Esophagus squamous epithelium (tissue), 4 donors: ENCODE data around the gene TBX6.

Experiments used
- CTCF ChIP-seq, 6 experiments: fragments of 450-650 bp in 4 of 6; fragments of 200-600 bp in 2 of 6; sonication (generic) in 2 of 6; IDR thresholded peaks; one replicate each; pipeline ENCODE4 v1.5.1; 2016 to 2019; ENCODE audit warnings: antibody characterized with exemption in 6 of 6, mild to moderate bottlenecking in 4 of 6, moderate library complexity in 4 of 6
- POLR2A ChIP-seq, 4 donors: fragments of 450-650 bp; IDR thresholded peaks; one replicate each; pipeline ENCODE4 v1.6.1; 2017; ENCODE audit warnings: antibody characterized with exemption in 4 of 4, mild to moderate bottlenecking in 4 of 4, moderate library complexity in 3 of 4

GRCh38 chr16:30120340-30121105 is 28.8 kb upstream of the TBX6 start:
- TF ChIP-seq CTCF (IDR thresholded peaks at IDR 0.05): no peak
- no peak for TF ChIP-seq POLR2A (IDR thresholded peaks at IDR 0.05)
